ENCODE measurements around the gene DNAJB2. TPM values are rescaled to one million over a fixed set of nuclear protein-coding genes. Genes with fewer than 3 reads are reported as not detected.
A peak's percentile ranks its signal among the peaks of the same experiment; 100 is the strongest.

DNAJB2 gene
- total RNA-seq, 1 experiment from 2014 or later: 36.2 TPM

DNA sequence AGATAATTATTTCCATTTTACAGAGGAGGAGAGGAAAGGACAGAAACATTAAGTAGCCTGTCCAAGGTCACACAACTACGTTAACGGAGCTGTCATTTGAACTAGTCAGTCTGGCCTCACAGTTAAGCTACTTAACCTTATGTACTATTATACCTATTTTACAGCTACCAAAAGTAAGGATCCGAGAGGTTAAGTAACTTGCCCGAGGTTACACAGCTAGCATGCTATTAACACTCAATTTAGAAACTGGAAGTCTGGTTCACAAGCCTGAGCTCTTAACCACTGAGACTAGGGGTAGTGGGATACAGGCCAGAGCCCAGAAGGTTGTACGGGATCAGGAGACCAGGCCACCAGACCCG is 34.4 kb upstream of the DNAJB2 start (continued):
- TF ChIP-seq, protein P1, sequence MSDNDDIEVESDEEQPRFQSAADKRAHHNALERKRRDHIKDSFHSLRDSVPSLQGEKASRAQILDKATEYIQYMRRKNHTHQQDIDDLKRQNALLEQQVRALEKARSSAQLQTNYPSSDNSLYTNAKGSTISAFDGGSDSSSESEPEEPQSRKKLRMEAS (IDR thresholded peaks at IDR 0.05): no peak
- no peak for TF ChIP-seq ZNF274 (IDR thresholded peaks at IDR 0.05; ENCODE audit: low read depth, low read length)

DNA sequence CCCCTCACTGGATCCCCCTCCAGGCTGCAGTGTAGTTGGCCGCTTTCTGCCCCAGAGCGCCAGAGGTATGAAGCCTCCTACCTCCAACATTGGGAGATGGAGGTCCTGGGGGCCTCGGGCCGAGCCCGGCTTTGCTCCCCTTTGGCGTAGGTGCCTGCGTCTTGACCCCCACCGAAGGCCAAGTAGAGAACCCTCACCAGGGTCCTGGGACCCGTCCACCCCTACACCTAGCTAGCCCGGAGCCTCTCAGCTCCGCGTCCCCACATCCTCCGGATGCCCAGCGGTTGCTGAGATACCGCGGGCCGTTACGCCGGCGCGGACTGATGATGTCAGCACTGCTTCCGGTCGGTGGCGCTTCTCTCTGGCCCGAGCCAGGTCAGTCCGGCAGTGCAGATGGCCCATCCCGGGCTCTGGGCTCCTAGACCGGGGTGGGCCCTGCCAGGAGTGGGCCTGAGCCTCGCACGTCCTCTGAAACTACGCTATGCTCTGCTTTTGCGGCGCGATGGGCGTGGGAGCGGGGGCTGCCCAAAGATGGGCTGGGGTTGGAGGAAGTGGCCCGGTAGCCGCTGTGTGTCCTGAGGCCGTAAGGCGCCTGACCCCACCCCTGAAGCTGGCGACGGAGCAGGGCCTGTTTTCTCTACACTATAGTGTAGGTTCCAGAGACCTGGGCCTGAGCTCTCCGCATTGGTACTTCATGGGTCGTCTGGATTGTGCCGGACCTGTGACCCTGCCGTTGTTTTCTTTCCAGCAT is 33.8 kb upstream of the DNAJB2 start, which contains the start of the genes GLB1L and STK16:
Gene GLB1L, minus strand, starts transcription at position 297 of the 751 bp plus-strand sequence. CDS start 1,871 bp downstream, outside the sequence.
Gene STK16, plus strand, starts transcription at position 332 of the 751 bp plus-strand sequence. CDS start 521 bp downstream, outside the sequence.
- peak within 1 kb of the TSS; percentile 82 for H3K9ac ChIP-seq (ENCODE audit: low read length)
- H2AFZ ChIP-seq (ENCODE audit: low read depth, low read length, poor library complexity, severe bottlenecking): peak within 1 kb of the TSS; percentile 17
- no peaks in the 10 kb centered on the region for H3K9me2 ChIP-seq (ENCODE audit: insufficient read depth)
- H4K20me1 ChIP-seq (ENCODE audit: insufficient read depth): no peaks in the 10 kb centered on the region
- intact Hi-C loops (cut with micrococcal nuclease): no loop called here
- TF ChIP-seq SIN3A (IDR thresholded peaks at IDR 0.05; ENCODE audit: low read depth) (no peak), EZH2 (IDR thresholded peaks at IDR 0.05) (no peak), JUND (IDR thresholded peaks at IDR 0.05) (no peak), ELF1 (IDR thresholded peaks at IDR 0.05; ENCODE audit: borderline replicate concordance, low read depth) (no peak), ZFX (IDR thresholded peaks at IDR 0.05) (peak; percentile 91; the same call in 1 of the 2 replicates), POLR2AphosphoS5 (IDR thresholded peaks at IDR 0.05; ENCODE audit: low read depth, low read length) (peak; percentile 94), EZH2phosphoT487 (IDR thresholded peaks at IDR 0.05; ENCODE audit: borderline replicate concordance) (no peak), YY1 (IDR thresholded peaks at IDR 0.05; ENCODE audit: extremely low read depth, insufficient replicate concordance, low read depth, low read length) (peak; percentile 38), POLR2A (IDR thresholded peaks at IDR 0.05; ENCODE audit: borderline replicate concordance, extremely low read depth, insufficient read depth, insufficient read length) (peak; percentile 72)
- TF ChIP-seq, protein P2, sequence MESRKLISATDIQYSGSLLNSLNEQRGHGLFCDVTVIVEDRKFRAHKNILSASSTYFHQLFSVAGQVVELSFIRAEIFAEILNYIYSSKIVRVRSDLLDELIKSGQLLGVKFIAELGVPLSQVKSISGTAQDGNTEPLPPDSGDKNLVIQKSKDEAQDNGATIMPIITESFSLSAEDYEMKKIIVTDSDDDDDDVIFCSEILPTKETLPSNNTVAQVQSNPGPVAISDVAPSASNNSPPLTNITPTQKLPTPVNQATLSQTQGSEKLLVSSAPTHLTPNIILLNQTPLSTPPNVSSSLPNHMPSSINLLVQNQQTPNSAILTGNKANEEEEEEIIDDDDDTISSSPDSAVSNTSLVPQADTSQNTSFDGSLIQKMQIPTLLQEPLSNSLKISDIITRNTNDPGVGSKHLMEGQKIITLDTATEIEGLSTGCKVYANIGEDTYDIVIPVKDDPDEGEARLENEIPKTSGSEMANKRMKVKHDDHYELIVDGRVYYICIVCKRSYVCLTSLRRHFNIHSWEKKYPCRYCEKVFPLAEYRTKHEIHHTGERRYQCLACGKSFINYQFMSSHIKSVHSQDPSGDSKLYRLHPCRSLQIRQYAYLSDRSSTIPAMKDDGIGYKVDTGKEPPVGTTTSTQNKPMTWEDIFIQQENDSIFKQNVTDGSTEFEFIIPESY (IDR thresholded peaks at IDR 0.05; ENCODE audit: extremely low read depth, insufficient replicate concordance, low read length): peak; percentile 25
- POLR2A ChIA-PET: interaction anchor here (0.8 to 2.5 kb wide), 4 partner anchors 9 to 29 kb away, joined by 3 to 8 read pairs (median 7); partner anchors contain the start of genes ANKZF1, ATG9A and TUBA4A
- peak; percentile 83 for DNase-seq (ENCODE audit: low read depth, low spot score)
- TSS peak; percentile 77 for BruUV-seq (replicated peaks)
- peaks cover 27 to 39% of the 10 kb centered on the region in 2 experiments for H3K4me1 ChIP-seq (ENCODE audit: control insufficient read depth in 1 of 2, insufficient read depth in 2 of 2, low read length in 2 of 2)
- no peaks in the 10 kb centered on the region for H3K9me3 ChIP-seq (ENCODE audit: control insufficient read depth in 1 of 2, insufficient read depth in 1 of 2, low read depth in 1 of 2, low read length in 2 of 2)
- peaks cover 0 to 5% of the 10 kb centered on the region in 2 experiments; a peak in 2 of 4 replicates for H3K36me3 ChIP-seq (ENCODE audit: control insufficient read depth in 1 of 2, insufficient read depth in 2 of 2, low read length in 2 of 2)
- CTCF ChIA-PET: interaction anchor here (0.6 to 2.6 kb wide), 4 partner anchors 34 to 598 kb away, joined by 3 to 19 read pairs (median 3); partner anchors contain the start of gene DNAJB2
- peak within 1 kb of the TSS; percentile 79 for H3K27ac ChIP-seq (ENCODE audit: low read depth, low read length)
- H3K27me3 ChIP-seq (ENCODE audit: insufficient read depth, low read length): no peaks in the 10 kb centered on the region
- H3K4me2 ChIP-seq (ENCODE audit: low read length): peak within 1 kb of the TSS; percentile 87
- peak; percentile 90 for ATAC-seq
- H3K4me3 ChIP-seq (replicated peaks in 1 of 2; ENCODE audit: low read depth in 1 of 2, low read length in 2 of 2): peak within 1 kb of the TSS; percentile 80 to 96
- H3K79me2 ChIP-seq (ENCODE audit: insufficient read depth, low read length): peaks cover 14% of the 10 kb centered on the region; the same call in 1 of the 2 replicates
- RAD21 ChIA-PET (ENCODE audit: low non-redundant PET in 1 of 2, low total read pairs in 2 of 2, uncharacterized antibody in 2 of 2, unreplicated experiment in 2 of 2): no interaction called here
